ELR (cell line): ENCODE data around the gene TRMT61A.

Experiments
- DNase-seq: peaks from one replicate; pipeline ENCODE4 v3.0.0-alpha.2; 2015; ENCODE audit warnings: low read depth

The TRMT61A gene

GRCh38 chr14:103535891-103536565, 7.0 kb downstream of the TRMT61A start:
- no peak for DNase-seq

DNA sequence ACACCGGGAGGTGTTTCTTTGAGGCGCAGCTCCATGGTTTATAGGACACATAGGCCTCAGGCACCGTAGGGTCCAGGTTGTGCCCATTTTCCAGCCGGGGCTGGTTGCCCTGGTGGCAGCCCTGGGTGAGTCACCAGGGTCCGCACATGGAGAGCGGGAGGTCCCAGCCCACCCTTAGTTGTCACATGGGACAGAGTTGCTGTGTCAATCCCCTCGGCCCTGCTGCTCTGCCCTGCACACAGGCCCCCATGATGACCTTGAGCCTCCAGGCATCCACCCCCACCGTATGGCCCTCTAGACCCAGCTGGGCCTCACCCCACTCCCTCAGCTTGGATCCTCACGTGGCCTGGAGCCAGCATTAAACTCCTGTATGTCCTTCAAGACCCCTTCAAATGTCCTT, 7.7 kb downstream of the TRMT61A start:
- no peak for DNase-seq

GRCh38 chr14:103537175-103537990, 8.4 kb downstream of the TRMT61A start:
- DNase-seq: peak; percentile 73

- no peak for DNase-seq
These were observed 9.5 kb downstream of the TRMT61A start for GRCh38 chr14:103538291-103539055.

DNA sequence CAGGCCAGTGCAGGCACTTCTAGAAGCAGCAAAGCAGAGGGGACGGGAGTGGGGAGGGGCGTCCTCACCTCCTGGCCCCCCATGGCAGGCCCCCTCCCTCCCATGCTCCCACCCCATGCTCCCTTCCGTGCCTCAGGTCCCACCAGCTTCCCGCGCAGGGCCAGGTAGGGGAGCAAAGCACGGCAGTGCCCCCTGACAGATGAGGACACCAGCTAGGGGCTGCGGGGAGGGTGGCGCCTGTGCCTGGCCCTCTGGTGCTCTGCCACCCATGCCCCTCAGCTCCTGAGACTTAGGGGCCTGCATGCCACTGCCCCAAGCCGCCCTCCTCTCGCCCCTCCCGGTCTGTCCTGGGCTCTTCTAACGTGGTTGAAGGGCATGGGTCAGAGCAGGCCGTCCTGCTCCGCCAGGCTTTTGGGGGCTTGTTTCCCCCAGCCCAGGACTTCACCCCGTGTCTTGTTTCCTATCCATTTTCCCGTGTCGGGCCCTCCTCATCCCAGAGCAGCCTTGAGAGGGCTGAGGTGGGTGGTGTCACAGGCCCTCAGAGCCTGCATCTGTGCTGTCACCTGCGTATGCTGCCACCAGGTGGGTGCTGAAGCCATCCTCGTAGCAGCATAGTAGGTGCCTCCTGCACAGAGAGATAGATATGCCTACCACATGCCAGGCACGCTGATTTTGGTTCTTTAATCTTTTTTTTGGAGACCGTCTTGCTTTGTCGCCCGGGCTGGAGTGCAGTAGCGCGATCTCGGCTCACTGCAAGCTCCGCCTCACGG, 10.2 kb downstream of the TRMT61A start:
- DNase-seq: no peak

DNA sequence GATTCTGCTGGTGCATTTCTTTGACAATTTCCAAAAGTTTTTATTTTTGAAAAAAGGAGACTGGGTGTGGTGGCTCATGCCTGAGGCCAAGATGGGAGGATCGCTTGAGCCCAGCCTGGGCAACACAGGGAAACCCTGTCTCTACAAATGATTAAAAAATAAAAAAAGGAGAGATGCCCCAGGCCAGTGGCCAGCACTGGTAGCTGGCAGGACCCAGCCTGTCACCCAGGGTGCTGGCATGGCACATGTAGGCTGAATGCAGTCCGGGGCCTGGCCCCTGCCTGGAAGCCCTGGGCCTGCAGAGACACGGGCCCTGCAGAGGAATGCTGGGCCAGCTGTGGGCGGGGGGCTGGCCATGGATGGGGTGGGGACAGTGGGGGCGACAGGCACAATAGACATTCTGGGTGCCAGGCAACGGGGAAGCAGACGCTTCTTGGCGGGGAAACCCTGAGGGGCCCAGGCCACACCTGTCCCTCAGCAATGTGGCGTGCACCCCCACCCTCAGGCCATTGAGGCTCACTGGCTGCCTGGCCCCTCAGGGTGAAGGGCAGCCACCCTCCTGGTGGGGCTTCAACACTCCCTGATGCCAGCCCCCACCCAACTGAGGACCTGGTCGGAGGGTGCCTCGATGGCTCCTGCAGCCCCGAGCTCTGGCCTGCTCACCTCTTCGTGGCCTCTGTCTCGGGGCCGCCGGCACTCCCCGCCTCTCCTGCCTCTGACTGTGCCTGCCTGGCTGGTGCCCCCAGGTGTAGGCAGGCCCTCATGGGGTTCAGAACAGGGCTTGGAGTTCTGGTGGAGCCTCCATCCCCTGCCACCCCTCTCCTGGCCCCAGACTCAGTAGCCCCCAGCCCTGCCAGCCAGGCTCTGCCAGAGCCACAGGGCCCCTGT, 12.1 kb downstream of the TRMT61A start:
- DNase-seq: no peak

DNA sequence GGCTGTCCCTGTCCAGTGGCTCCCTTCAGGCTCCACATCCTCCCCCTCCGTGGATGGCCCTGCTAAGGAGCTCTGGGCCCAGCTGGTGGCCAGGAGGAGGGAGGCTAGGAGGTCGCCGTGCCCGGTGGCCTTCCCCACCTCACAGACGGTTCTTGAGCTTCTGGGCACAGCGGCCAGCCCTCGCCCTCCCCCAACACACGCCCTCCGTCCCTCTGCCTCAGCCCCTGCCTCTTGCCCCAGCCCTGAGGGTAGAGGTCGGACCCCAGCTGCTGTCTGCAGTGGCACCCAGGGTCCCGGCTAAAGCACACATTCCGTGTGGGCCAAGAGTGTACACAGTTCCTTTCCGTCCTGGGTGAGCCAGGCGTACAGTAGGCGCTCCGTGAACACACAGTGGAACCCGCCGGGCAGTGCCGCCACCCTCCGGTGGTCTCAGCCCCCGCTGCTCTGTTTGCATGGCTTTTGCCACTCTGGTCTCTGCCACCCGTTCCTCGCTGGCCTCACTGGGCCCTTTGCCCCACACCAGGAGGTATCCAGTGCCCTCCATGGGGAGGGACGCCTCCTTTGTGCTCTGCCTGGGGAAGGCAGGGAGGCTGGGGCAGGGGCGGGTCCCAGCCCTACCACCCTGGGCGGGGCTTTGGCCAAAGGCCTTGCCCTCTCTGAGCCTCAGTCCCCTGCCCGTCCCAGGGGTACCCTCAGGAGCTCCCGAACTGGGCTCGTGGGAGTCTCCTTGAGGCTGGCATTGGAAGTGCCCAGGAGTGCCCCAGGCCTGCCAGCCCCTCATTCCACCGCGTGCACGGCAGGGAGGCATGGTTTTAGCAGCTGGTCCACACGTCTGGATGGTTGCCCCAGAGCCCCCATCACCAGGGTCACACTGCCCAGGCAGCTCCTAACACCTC, 13.0 kb downstream of the TRMT61A start:
- no peak for DNase-seq

- no peak for DNase-seq
These were observed 13.7 kb downstream of the TRMT61A start for GRCh38 chr14:103542605-103543088.

- no peak for DNase-seq
These were observed 14.1 kb downstream of the TRMT61A start for GRCh38 chr14:103543140-103543539.

DNA sequence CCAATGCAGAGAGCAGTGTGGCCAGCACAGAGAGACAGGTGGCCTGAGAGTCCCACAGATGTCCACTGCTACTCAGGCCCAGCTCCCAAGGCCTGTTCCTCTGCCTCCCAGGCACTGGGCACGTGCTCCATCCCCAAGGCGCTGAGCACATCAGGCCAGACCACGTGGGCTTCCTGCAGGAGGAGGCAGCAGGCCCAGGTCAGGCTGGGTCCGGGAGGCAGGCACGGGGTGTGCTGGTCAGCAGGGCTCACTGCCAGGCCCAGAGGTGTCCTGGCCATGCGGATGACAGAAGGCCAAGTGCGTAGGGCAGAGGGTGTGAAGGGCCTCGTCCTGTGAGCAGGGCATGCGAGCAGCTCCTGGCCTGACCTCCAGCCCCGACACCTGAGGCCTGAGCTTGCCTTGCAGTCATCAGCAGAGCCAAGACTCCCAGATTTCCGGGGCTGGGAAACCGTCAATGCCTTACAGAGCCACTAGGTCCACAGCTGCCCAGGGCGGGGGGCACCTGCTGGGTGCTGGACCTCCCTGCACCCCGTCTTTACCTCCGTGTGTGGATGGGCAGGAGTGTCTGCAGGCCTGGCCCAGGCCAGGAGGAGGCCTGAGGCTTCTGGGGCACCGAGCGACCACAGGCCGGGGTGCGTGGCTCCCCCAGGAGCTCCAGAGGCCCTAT, 14.9 kb downstream of the TRMT61A start:
- peak; percentile 17 for DNase-seq

- no peak for DNase-seq
These were observed 15.6 kb downstream of the TRMT61A start for GRCh38 chr14:103544388-103545218.

DNA sequence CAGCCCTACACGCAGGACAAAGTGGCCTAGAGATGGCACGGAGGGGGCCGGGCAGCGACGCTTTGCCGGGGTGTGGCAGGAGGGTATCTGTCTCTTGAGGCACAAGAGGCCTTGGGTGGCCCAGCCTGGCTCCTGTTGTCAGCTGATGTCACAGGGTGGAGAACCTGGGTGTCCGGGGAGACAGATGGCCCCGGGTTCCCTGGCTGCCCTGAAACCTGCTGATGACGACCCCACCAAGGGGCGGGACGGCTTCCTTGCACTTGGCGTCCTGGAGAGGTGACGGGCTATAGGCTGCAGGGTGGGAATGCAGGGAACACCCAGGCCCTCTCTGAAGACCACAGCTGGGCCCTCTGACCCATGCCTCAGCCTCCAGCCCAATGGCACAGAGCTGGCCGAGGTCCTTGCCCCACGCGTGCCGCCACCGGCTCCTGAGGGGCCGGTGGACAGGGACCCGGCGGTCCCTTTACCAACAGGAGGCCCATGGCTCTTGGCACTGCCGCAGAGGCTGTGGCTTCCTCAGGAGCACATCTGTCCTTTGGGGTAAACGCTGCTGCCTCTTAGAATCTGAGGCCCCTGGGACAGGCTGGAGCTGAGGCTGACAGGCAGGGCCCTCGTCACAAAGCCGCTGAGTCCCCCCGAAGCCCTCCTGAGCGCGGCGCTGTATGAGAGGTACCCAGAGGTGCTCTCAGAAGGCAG, 16.4 kb downstream of the TRMT61A start:
- no peak for DNase-seq

- DNase-seq: no peak
These were observed 17.1 kb downstream of the TRMT61A start for GRCh38 chr14:103545915-103546651.

GRCh38 chr14:103546652-103547454, 17.9 kb downstream of the TRMT61A start:
- DNase-seq: peak; percentile 65

GRCh38 chr14:103547455-103547940, 18.5 kb downstream of the TRMT61A start:
- DNase-seq: no peak

DNA sequence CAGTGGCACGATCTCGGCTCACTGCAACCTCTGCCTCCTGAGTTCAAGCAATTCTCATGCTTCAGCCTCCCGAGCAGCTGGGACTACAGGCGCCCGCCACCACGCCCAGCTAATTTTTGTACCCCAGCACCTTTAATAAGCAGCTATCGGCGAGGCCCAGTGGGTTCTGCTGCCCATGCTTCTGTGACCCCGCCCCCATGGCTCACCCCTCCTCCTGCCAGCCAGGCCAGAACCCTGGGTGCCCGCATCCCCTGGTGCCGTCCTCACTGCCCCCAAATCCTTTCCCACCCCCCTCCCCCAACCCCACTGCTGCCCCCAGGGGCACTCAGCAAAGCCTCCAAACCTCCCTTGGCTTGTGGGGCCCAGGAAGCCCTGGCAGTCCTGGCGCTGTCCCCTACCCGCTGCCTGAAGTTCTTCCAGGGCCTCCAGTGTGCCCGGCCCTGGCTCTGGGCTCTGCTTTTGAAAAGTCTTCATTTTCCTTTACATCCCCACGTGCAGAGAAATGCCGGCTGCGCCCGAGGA, 19.0 kb downstream of the TRMT61A start:
- no peak for DNase-seq
